Fibroblast of lung (primary cell): Measurements from ENCODE around the gene ARMC6.

Experiments
- EZH2 ChIP-seq: IDR thresholded peaks from 2 replicates; pipeline ENCODE4 v1.5.1; 2012; ENCODE audit warnings: low read length, control low read depth, mild to moderate bottlenecking; ENCODE audit errors: missing control alignments
- TF ChIP-seq, protein P1 (sequence below), 2 donors: IDR thresholded peaks in 1 of 2; conservative IDR thresholded peaks in 1 of 2; 1 replicate in 1 of 2; 2 replicates in 1 of 2; pipeline ENCODE4 v1.5.1; 2011 to 2012; ENCODE audit warnings: low read length in 2 of 2, control low read depth in 1 of 2, inconsistent platforms in 1 of 2, low read depth in 1 of 2, mild to moderate bottlenecking in 1 of 2

DNA sequence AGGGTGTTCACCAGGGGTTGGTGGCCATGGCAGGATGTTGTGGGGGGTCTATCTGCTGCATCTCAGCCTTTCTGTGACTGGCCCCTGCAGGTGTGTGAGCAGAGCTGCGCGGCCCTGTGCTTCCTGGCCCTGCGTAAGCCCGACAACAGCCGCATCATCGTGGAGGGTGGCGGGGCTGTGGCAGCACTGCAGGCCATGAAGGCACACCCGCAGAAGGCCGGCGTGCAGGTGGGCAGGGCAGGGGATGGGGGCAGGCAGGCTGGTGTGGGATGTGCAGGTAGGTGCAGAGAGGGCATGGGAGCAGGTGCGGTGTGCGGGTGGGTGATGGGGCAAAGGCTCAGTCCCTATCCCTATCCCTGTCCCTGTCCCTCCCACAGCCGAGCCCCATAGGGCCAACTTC, 22.3 kb downstream of the ARMC6 start:
- TF ChIP-seq, protein P1, sequence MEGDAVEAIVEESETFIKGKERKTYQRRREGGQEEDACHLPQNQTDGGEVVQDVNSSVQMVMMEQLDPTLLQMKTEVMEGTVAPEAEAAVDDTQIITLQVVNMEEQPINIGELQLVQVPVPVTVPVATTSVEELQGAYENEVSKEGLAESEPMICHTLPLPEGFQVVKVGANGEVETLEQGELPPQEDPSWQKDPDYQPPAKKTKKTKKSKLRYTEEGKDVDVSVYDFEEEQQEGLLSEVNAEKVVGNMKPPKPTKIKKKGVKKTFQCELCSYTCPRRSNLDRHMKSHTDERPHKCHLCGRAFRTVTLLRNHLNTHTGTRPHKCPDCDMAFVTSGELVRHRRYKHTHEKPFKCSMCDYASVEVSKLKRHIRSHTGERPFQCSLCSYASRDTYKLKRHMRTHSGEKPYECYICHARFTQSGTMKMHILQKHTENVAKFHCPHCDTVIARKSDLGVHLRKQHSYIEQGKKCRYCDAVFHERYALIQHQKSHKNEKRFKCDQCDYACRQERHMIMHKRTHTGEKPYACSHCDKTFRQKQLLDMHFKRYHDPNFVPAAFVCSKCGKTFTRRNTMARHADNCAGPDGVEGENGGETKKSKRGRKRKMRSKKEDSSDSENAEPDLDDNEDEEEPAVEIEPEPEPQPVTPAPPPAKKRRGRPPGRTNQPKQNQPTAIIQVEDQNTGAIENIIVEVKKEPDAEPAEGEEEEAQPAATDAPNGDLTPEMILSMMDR (conservative IDR thresholded peaks at IDR 0.05 in 1 of 2, IDR thresholded peaks at IDR 0.05 in 1 of 2; ENCODE audit: low read depth in 1 of 2, low read length in 2 of 2): no peak
- no peak for TF ChIP-seq EZH2
